ENCODE data around the gene BRD2.

BRD2 gene

DNA sequence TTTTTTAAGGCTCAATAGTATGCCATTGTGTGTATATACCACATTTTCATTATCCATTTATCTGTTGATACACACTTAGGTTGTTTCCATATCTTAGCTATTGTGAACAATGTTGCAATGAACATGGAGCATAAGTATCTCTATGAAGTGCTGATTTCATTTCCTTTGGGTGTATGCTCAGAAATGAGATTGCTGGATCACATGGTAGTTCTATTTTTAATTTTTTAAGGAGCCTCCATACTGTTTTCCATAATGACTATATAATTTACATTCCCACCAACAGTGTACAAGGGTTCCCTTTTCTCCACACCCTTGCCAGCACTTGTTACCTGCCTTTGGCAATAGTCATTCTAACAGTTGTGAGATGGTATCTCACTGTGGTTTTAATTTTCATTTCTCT lies 56.1 kb downstream of the BRD2 start:
- TF ChIP-seq POLR2AphosphoS5 (IDR thresholded peaks at IDR 0.05; ENCODE audit: low read depth, low read length) (no peak), SIN3A (IDR thresholded peaks at IDR 0.05; ENCODE audit: borderline replicate concordance, insufficient read depth, low read length) (no peak), FOXP2 (optimal IDR thresholded peaks at IDR 0.05; ENCODE audit: borderline replicate concordance, extremely low read depth, extremely low read length, insufficient read depth) (no peak), TAF1 (IDR thresholded peaks at IDR 0.05; ENCODE audit: borderline replicate concordance, insufficient read depth, low read length) (no peak)
- TF ChIP-seq, protein P1, sequence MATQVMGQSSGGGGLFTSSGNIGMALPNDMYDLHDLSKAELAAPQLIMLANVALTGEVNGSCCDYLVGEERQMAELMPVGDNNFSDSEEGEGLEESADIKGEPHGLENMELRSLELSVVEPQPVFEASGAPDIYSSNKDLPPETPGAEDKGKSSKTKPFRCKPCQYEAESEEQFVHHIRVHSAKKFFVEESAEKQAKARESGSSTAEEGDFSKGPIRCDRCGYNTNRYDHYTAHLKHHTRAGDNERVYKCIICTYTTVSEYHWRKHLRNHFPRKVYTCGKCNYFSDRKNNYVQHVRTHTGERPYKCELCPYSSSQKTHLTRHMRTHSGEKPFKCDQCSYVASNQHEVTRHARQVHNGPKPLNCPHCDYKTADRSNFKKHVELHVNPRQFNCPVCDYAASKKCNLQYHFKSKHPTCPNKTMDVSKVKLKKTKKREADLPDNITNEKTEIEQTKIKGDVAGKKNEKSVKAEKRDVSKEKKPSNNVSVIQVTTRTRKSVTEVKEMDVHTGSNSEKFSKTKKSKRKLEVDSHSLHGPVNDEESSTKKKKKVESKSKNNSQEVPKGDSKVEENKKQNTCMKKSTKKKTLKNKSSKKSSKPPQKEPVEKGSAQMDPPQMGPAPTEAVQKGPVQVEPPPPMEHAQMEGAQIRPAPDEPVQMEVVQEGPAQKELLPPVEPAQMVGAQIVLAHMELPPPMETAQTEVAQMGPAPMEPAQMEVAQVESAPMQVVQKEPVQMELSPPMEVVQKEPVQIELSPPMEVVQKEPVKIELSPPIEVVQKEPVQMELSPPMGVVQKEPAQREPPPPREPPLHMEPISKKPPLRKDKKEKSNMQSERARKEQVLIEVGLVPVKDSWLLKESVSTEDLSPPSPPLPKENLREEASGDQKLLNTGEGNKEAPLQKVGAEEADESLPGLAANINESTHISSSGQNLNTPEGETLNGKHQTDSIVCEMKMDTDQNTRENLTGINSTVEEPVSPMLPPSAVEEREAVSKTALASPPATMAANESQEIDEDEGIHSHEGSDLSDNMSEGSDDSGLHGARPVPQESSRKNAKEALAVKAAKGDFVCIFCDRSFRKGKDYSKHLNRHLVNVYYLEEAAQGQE (IDR thresholded peaks at IDR 0.05; ENCODE audit: insufficient read depth in 1 of 2, low read depth in 2 of 2, low read length in 2 of 2), result no peak

DNA sequence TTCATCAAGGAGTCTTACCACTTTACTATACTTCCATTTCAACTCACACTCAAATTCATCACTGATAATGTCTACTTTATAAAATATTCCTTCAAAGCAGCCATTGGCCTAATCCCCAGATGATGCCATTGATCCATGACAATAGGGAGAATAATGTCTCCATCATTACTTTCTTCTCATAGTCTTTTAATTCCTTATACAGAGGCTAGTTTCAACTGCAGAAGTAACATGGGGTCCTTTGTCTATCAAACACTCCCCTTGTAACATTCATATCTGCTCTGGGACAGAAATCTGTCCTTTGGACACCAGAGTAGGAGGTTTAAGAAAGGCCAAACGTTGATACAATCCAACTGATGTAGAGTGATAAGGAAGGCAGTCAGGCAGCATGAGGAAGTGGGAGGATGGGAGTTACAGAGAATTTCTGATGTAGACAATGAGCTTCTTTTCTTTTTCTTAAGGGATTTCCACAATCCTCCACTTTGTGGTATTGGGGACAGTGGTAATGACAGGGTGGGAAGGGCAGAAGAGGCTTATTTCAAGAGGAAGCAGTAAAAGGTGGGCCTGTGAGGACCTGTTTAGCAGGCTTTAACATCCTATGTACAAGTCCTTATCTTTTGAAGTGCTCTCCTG lies 59.9 kb downstream of the BRD2 start:
- TF ChIP-seq TAF1 (IDR thresholded peaks at IDR 0.05; ENCODE audit: borderline replicate concordance, insufficient read depth, low read length) (no peak), FOXP2 (optimal IDR thresholded peaks at IDR 0.05; ENCODE audit: borderline replicate concordance, extremely low read depth, extremely low read length, insufficient read depth) (no peak), SIN3A (IDR thresholded peaks at IDR 0.05; ENCODE audit: borderline replicate concordance, insufficient read depth, low read length) (no peak), POLR2AphosphoS5 (IDR thresholded peaks at IDR 0.05; ENCODE audit: low read depth, low read length) (no peak)
- TF ChIP-seq, protein P1 (IDR thresholded peaks at IDR 0.05; ENCODE audit: insufficient read depth in 1 of 2, low read depth in 2 of 2, low read length in 2 of 2), result no peak

DNA sequence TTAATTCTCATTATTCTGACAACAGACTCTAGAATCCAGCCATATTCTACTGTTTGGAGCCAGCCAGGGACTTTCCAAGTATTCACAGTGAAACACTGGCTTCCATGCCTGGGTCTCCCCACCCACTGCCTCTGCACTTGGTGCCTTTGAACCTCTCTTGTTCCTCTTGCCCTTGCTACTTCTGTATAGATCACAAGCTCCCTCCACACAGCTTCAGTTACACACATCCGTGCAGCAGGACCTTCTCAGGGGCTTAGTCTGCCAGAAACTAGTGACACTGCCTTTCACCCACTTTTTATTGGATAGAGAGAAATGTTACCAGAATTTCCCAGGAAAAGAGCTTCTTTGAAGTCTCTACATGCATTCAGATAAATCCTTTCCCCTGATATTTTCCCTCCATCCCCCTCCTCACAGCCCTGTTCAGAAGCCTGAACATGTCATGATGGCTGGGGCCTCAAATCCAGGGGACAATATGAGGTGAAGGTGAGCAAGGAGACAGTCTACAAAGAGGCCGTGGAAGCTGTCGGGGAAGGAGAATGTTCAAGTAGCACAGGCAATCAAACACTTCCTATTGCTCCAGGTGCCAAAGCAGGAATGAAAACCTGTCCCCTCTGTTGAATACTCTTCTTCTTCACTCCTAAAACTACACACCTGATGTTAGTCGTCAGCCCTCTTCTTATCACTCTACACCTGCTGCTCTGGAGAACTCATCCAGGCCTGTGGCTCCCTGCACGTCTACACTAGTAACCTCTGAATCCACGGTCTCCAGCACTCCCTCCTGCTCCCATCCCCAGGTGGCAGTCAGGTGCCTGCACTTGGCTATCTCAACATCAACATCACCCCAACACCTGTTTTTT lies 61.2 kb downstream of the BRD2 start:
- TF ChIP-seq TAF1 (IDR thresholded peaks at IDR 0.05; ENCODE audit: borderline replicate concordance, insufficient read depth, low read length) (no peak), SIN3A (IDR thresholded peaks at IDR 0.05; ENCODE audit: borderline replicate concordance, insufficient read depth, low read length) (no peak), FOXP2 (optimal IDR thresholded peaks at IDR 0.05; ENCODE audit: borderline replicate concordance, extremely low read depth, extremely low read length, insufficient read depth) (no peak), POLR2AphosphoS5 (IDR thresholded peaks at IDR 0.05; ENCODE audit: low read depth, low read length) (no peak)
- TF ChIP-seq, protein P1 (IDR thresholded peaks at IDR 0.05; ENCODE audit: insufficient read depth in 1 of 2, low read depth in 2 of 2, low read length in 2 of 2), result no peak

DNA sequence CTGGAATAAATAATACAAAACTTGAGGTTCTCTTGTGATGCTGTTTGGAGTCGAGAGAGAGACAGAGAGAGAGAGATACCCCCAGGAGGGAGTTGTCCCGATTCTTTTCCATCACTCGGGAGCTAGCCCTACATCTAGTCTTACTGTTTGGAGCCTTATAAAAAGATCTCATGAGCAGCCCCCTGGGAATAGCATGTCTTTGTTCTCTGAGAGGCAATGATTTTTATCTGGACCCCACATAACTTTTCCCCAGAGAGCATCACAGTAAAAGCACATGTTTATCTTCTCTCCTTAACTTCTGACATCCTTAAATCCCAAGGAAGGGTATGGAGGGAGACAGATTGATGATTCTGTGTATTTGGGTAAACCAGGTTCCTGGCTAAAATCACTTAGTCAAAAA lies 61.9 kb downstream of the BRD2 start:
- TF ChIP-seq POLR2AphosphoS5 (IDR thresholded peaks at IDR 0.05; ENCODE audit: low read depth, low read length) (no peak), FOXP2 (optimal IDR thresholded peaks at IDR 0.05; ENCODE audit: borderline replicate concordance, extremely low read depth, extremely low read length, insufficient read depth) (no peak), TAF1 (IDR thresholded peaks at IDR 0.05; ENCODE audit: borderline replicate concordance, insufficient read depth, low read length) (no peak), SIN3A (IDR thresholded peaks at IDR 0.05; ENCODE audit: borderline replicate concordance, insufficient read depth, low read length) (no peak)
- TF ChIP-seq, protein P1 (IDR thresholded peaks at IDR 0.05; ENCODE audit: insufficient read depth in 1 of 2, low read depth in 2 of 2, low read length in 2 of 2), result no peak
